ENCODE results near the gene MAP4K1.

MAP4K1 gene

GRCh38 chr19:38635483-38636399 is 18.0 kb upstream of the MAP4K1 start:
- TF ChIP-seq TAF1 (IDR thresholded peaks at IDR 0.05; ENCODE audit: low read depth) (no peak), NFIC (IDR thresholded peaks at IDR 0.05) (no peak), MAX (IDR thresholded peaks at IDR 0.05) (no peak), CREB1 (IDR thresholded peaks at IDR 0.05; ENCODE audit: low read depth) (no peak), FOXM1 (IDR thresholded peaks at IDR 0.05; ENCODE audit: borderline replicate concordance, low read depth) (no peak), TCF12 (IDR thresholded peaks at IDR 0.05; ENCODE audit: low read depth) (no peak), EGR1 (IDR thresholded peaks at IDR 0.05) (no peak), RAD21 (IDR thresholded peaks at IDR 0.05; ENCODE audit: low read depth) (no peak), YY1 (IDR thresholded peaks at IDR 0.05; ENCODE audit: low read depth) (no peak), CEBPB (IDR thresholded peaks at IDR 0.05) (no peak)

- TF ChIP-seq RAD21 (IDR thresholded peaks at IDR 0.05; ENCODE audit: low read depth): peak; percentile 61
- TF ChIP-seq CREB1 (IDR thresholded peaks at IDR 0.05; ENCODE audit: low read depth): no peak
- TF ChIP-seq USF1 (IDR thresholded peaks at IDR 0.05): no peak
Observed at GRCh38 chr19:38634757-38635482, 17.2 kb upstream of the MAP4K1 start.

GRCh38 chr19:38632476-38633213 is 14.9 kb upstream of the MAP4K1 start:
- no peak for TF ChIP-seq REST (IDR thresholded peaks at IDR 0.05; ENCODE audit: low read depth)
- TF ChIP-seq TCF12 (IDR thresholded peaks at IDR 0.05; ENCODE audit: low read depth): 0 out of 2 replicates have a peak, but pooled peaks have one; percentile 14

DNA sequence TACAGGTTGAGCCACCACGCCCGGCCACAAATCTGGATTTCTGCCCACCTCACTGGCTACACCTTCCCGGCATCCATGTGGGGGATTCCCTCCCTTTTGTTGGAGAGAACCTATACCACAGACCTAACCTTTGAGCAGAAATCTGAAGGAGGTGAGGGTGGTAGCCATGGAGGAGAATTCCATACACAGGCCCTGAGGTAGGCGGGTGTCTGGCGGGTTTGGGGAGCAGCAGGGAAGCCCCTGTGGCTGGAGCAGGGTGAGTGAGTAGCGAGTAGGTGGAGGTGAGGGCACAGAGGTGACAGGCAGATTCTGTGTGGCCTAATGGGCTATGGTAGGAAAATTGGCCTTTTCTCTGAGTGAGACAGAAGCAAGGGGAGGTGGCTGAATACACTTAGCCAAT is 11.8 kb upstream of the MAP4K1 start:
- TF ChIP-seq MAX (IDR thresholded peaks at IDR 0.05) (no peak), YY1 (IDR thresholded peaks at IDR 0.05; ENCODE audit: low read depth) (no peak), USF1 (IDR thresholded peaks at IDR 0.05) (no peak), TEAD4 (IDR thresholded peaks at IDR 0.05) (no peak), CEBPB (IDR thresholded peaks at IDR 0.05) (no peak), CREB1 (IDR thresholded peaks at IDR 0.05; ENCODE audit: low read depth) (no peak), EGR1 (IDR thresholded peaks at IDR 0.05) (no peak), FOXM1 (IDR thresholded peaks at IDR 0.05; ENCODE audit: borderline replicate concordance, low read depth) (no peak), TAF1 (IDR thresholded peaks at IDR 0.05; ENCODE audit: low read depth) (no peak), ZBTB7A (IDR thresholded peaks at IDR 0.05; ENCODE audit: low read depth) (no peak), REST (IDR thresholded peaks at IDR 0.05; ENCODE audit: low read depth) (no peak), NFIC (IDR thresholded peaks at IDR 0.05) (no peak), RAD21 (IDR thresholded peaks at IDR 0.05; ENCODE audit: low read depth) (no peak), TCF12 (IDR thresholded peaks at IDR 0.05; ENCODE audit: low read depth) (no peak), EP300 (IDR thresholded peaks at IDR 0.05; ENCODE audit: borderline replicate concordance) (no peak)

- no peak for TF ChIP-seq EGR1 (IDR thresholded peaks at IDR 0.05)
- no peak for TF ChIP-seq USF1 (IDR thresholded peaks at IDR 0.05)
- TF ChIP-seq YY1 (IDR thresholded peaks at IDR 0.05; ENCODE audit: low read depth): no peak
- TF ChIP-seq TEAD4 (IDR thresholded peaks at IDR 0.05): no peak
- TF ChIP-seq EP300 (IDR thresholded peaks at IDR 0.05; ENCODE audit: borderline replicate concordance): no peak
- TF ChIP-seq REST (IDR thresholded peaks at IDR 0.05; ENCODE audit: low read depth): no peak
- TF ChIP-seq TAF1 (IDR thresholded peaks at IDR 0.05; ENCODE audit: low read depth): no peak
- TF ChIP-seq TCF12 (IDR thresholded peaks at IDR 0.05; ENCODE audit: low read depth): no peak
- no peak for TF ChIP-seq MAX (IDR thresholded peaks at IDR 0.05)
- no peak for TF ChIP-seq NFIC (IDR thresholded peaks at IDR 0.05)
- TF ChIP-seq FOXM1 (IDR thresholded peaks at IDR 0.05; ENCODE audit: borderline replicate concordance, low read depth): no peak
- no peak for TF ChIP-seq RAD21 (IDR thresholded peaks at IDR 0.05; ENCODE audit: low read depth)
- TF ChIP-seq CEBPB (IDR thresholded peaks at IDR 0.05): no peak
- TF ChIP-seq ZBTB7A (IDR thresholded peaks at IDR 0.05; ENCODE audit: low read depth): no peak
- no peak for TF ChIP-seq CREB1 (IDR thresholded peaks at IDR 0.05; ENCODE audit: low read depth)
Observed at GRCh38 chr19:38626401-38626800, 8.6 kb upstream of the MAP4K1 start.
